Central memory CD8-positive, alpha-beta T cell (primary cell): ENCODE data around the gene MXD1.
"Not testable (repeated sequence)": the region's sequence is repeated elsewhere in the genome, so short reads cannot be mapped to it uniquely, and the experiment has no call there.

ENCODE experiments used
- ATAC-seq: fragments of 150-1000 bp; cut with Tn5 transposase; replicated peaks from 2 replicates; pipeline ENCODE4 v1.10.0; 2022; ENCODE audit warnings: mild to moderate bottlenecking, moderate FRiP score, moderate number of reproducible peaks; ENCODE audit not compliant: poor library complexity, severe bottlenecking; ENCODE audit errors: extremely low read depth
- DNase-seq, 2 donors: peaks; one replicate each; pipeline ENCODE4 v3.0.0; 2021; ENCODE audit warnings: low spot score in 2 of 2
- H3K27ac Mint-ChIP-seq: one replicate; pipeline ENCODE4 v1.8.0; 2022; ENCODE audit warnings: low read depth, mild to moderate bottlenecking, moderate library complexity, mixed read lengths
- H3K27me3 Mint-ChIP-seq: one replicate; pipeline ENCODE4 v1.8.0; 2022; ENCODE audit warnings: mixed read lengths
- H3K36me3 Mint-ChIP-seq: one replicate; pipeline ENCODE4 v1.8.0; 2022; ENCODE audit warnings: mild to moderate bottlenecking, moderate library complexity, mixed read lengths; ENCODE audit not compliant: insufficient read depth
- H3K4me1 Mint-ChIP-seq: one replicate; pipeline ENCODE4 v1.8.0; 2022; ENCODE audit warnings: mixed read lengths
- H3K4me3 Mint-ChIP-seq: one replicate; pipeline ENCODE4 v1.8.0; 2022; ENCODE audit warnings: mild to moderate bottlenecking, moderate library complexity, mixed read lengths
- H3K9me3 Mint-ChIP-seq: one replicate; pipeline ENCODE4 v1.8.0; 2022; ENCODE audit warnings: mixed read lengths

MXD1 gene, protein sequence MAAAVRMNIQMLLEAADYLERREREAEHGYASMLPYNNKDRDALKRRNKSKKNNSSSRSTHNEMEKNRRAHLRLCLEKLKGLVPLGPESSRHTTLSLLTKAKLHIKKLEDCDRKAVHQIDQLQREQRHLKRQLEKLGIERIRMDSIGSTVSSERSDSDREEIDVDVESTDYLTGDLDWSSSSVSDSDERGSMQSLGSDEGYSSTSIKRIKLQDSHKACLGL

DNA sequence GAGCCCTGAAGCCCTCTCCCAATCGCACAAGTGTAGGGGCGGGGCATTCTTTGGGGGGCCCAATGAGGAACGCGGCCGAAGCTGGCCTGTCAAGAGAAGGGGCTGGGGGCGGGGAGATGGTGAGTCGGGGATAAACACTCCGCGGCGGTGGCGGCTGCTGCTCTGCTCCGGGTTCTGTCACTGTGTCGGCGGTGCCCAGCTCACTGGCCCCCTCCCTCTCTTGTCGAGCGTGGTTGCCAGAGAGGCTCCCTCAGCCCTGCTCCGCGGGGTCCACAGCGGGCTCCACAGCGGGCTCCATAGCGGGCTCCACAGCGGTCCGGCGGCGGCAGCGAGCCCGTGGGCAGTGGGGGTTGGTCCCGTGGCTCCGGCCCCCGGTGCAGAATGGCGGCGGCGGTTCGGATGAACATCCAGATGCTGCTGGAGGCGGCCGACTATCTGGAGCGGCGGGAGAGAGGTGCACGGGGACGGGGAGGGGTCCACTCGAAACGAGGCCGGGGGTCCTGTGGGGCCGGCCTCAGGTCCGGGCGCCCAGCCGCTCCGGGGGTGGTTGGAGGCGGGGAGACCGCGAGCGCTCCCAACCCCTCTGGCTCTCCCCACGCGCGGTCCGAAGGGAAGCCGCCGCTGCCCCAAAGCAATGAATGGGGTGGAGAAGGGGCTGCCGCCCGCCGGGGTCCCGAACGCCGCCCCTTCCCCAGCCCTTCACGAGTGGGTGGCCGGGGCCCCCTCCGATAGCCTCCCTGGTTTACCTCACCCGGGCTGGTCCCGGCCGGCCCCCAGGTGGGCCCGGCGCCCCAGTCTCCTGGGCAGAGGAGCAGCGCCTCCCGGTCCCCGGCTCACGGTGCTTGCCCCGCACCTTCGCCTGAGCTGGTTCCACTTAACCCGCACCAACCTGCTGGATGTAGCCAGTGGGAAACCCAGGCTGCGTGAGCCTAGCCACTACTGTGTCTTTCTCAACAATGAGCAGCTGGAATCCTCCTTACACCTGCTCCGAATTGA, at the start of gene MXD1:
Gene MXD1, plus strand, starts transcription at position 160 of the 996 bp plus-strand sequence. Its CDS starts 222 bp downstream, at position 382.
- peaks cover 11% of the 10 kb centered on the region for H3K4me1 Mint-ChIP-seq
- no peaks in the 10 kb centered on the region for H3K27me3 Mint-ChIP-seq
- DNase-seq: peak in 1 of 2 donors; percentile 97
- H3K36me3 Mint-ChIP-seq: peaks cover 22% of the 10 kb centered on the region
- peak within 1 kb of the TSS; percentile 82 for H3K4me3 Mint-ChIP-seq
- ATAC-seq: no peak
- no peaks in the 10 kb centered on the region for H3K9me3 Mint-ChIP-seq
- peak within 1 kb of the TSS; percentile 91 for H3K27ac Mint-ChIP-seq

DNA sequence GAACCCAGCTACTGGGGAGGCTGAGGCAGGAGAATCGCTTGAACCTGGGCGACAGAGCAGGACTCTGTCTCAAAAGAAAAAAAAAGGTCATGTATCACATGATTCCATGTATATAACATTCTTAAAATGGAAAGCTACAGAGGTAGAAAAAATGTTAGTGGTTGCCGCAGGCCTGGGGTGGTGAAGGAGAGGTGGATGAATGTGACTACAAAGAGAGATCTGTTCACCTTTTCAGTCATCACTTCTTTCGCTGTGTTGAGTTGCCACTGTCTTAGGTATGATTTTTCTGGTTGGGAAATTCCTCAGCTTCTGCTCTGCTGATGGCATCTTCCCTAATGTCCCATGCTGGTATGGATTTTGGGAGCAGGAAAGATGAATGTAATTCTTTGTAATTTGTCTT, 26.5 kb upstream of the MXD1 start:
- ATAC-seq (no peak), DNase-seq (no peak)
- Mint-ChIP-seq H3K27ac (no peak overlapping the region), H3K27me3 (no peaks in the 10 kb centered on the region), H3K9me3 (no peaks in the 10 kb centered on the region), H3K4me1 (peaks cover 8% of the 10 kb centered on the region), H3K4me3 (no peak overlapping the region), H3K36me3 (peaks cover 2% of the 10 kb centered on the region)

DNA sequence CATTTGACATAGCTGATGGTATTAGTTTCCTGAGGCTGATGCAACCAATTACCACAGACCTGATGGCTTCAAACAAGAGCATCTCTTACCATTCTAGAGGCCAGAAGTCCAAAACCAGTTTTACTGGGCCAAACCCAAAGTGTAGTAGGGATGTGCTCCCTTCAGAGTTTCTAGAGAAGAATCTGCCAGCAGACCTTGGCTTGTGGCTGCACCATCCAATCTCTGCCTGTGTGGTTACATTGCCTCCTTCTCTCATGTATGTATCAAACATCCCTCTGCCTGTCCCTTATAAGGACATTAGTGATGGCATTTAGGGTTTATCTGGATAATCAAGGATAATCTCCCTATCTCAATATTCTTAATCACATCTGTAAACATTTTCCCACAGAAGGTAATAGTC, 25.6 kb upstream of the MXD1 start:
- Mint-ChIP-seq H3K4me1 (peaks cover 14% of the 10 kb centered on the region), H3K36me3 (peaks cover 8% of the 10 kb centered on the region), H3K9me3 (no peaks in the 10 kb centered on the region), H3K27ac (no peak overlapping the region), H3K27me3 (no peaks in the 10 kb centered on the region), H3K4me3 (no peak overlapping the region)
- ATAC-seq (no peak), DNase-seq (no peak)

DNA sequence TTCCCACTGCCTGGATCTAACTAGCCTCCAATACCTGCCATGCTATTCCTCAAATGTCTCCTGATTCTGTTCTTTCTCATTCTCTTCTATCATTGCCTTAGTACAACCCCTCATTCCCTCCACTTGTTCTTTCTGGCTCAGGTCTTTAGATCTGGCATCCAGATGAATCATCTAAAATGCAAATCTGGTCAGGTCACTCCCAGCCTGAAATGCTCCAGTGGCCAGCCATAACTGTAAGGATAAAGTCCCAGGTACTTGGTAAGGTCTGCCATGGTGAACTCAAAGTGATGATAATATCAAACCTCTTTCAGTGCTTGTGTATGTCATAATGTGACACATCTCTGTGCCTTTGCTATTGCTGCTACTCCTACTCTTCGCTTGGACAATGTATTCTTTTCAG, 24.0 kb upstream of the MXD1 start:
- H3K27me3 Mint-ChIP-seq: no peaks in the 10 kb centered on the region
- no peaks in the 10 kb centered on the region for H3K9me3 Mint-ChIP-seq
- H3K4me1 Mint-ChIP-seq: peaks cover 22% of the 10 kb centered on the region
- DNase-seq (no peak), ATAC-seq (no peak)
- no peak overlapping the region for H3K27ac Mint-ChIP-seq
- peaks cover 16% of the 10 kb centered on the region for H3K36me3 Mint-ChIP-seq
- no peak overlapping the region for H3K4me3 Mint-ChIP-seq

DNA sequence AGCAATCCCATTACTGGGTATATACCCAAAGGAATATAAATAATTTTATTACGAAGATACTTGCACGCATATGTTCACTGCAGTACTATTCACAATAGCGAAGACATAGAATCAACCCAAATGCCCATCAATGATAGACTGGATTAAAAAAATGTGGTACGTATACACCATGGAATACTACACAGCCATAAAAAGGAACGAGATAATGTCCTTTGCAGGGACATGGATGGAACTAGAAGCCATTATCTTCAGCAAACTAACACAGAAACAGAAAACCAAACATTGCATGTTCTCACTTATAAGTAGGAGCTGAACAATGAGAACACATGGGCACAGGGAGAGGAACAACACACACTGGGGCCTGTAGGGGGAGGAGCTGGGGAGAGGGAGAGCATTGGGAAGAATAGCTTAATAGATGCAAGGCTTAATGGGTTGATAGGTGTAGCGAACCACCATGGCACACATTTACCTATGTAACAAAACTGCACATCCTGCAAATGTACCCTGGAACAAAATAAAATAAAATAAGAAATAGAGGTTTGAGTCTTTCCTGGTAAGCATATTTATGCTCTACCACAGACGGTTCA, 22.0 kb upstream of the MXD1 start:
- not testable (repeated sequence) for H3K27me3 Mint-ChIP-seq, ATAC-seq, H3K9me3 Mint-ChIP-seq, DNase-seq
- Mint-ChIP-seq H3K27ac (peak overlapping the region; percentile 99), H3K4me3 (peak overlapping the region; percentile 99), H3K36me3 (peaks cover 32% of the 10 kb centered on the region), H3K4me1 (peaks cover 34% of the 10 kb centered on the region)

DNA sequence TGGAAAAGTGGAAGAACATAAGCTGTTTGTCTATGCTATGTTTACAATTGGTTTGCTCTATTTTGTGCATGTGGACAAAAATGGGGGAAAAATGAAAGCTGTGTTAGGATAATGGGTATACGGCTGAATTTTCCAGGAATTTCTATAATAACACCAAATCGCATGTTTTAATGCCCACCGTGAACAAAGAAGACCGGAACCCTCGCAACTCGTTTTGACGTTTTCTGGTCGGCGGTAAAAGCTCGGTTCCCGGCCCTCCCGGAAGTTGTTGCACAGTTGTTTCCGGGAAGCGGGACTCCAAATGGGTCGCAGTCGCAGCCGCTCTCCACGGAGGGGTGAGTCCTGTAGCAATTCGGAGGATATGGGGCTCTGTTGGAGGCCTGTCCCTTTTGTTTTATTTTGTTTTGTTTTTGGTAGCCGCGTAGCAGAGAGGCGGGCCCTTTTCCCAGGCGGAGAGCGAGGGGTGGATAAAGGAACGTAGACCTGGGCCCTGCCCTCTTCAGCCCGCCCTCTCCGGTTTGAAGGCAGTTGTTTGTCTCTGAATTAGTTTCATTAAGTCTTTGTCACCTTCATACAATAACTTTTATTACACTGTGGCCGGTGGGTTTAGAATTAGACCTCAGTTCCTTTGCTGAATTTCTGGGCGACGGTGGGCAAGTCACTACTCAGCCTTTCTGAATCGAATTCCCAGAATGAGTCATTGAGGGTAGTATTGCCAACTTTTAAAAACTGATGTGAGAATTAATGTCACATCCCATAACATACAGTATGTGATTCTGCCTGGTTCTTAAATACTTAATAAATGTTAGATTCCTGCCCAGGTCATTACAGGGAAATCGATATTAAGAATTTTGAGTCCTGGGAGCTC, 21.0 kb upstream of the MXD1 start, which contains the start of gene SNRNP27:
Gene SNRNP27, plus strand, starts transcription at position 273 of the 868 bp plus-strand sequence. Its CDS starts 29 bp downstream, at position 302.
- Mint-ChIP-seq H3K27ac (peak within 1 kb of the TSS; percentile 99), H3K27me3 (no peaks in the 10 kb centered on the region), H3K4me3 (peak within 1 kb of the TSS; percentile 99), H3K9me3 (no peaks in the 10 kb centered on the region), H3K36me3 (peaks cover 41% of the 10 kb centered on the region), H3K4me1 (peaks cover 40% of the 10 kb centered on the region)
- DNase-seq (peak; percentile 73 to 76), ATAC-seq (peak; percentile 87)

DNA sequence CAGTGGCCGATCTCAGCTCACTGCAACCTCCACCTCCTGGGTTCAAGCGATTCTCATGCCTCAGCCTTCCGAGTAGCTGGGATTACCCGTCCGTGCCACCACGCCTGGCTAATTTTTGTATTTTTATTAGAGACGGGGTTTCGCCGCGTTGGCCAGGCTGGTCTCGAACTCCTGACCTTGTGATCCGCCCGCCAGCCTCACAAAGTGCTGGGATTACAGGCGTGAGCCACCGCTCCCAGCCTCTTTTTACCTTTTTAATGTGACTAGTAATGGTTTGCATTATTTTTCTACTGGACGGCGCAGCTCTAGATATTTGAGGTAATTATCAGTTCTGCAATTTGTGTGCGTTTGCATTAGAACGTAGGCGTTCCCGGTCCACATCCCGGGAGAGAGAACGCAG, 20.2 kb upstream of the MXD1 start:
- ATAC-seq, H3K9me3 Mint-ChIP-seq, DNase-seq, H3K27me3 Mint-ChIP-seq: not testable (repeated sequence)
- peaks cover 40% of the 10 kb centered on the region for H3K4me1 Mint-ChIP-seq
- H3K27ac Mint-ChIP-seq: peak overlapping the region; percentile 99
- peak overlapping the region; percentile 99 for H3K4me3 Mint-ChIP-seq
- H3K36me3 Mint-ChIP-seq: peaks cover 49% of the 10 kb centered on the region

DNA sequence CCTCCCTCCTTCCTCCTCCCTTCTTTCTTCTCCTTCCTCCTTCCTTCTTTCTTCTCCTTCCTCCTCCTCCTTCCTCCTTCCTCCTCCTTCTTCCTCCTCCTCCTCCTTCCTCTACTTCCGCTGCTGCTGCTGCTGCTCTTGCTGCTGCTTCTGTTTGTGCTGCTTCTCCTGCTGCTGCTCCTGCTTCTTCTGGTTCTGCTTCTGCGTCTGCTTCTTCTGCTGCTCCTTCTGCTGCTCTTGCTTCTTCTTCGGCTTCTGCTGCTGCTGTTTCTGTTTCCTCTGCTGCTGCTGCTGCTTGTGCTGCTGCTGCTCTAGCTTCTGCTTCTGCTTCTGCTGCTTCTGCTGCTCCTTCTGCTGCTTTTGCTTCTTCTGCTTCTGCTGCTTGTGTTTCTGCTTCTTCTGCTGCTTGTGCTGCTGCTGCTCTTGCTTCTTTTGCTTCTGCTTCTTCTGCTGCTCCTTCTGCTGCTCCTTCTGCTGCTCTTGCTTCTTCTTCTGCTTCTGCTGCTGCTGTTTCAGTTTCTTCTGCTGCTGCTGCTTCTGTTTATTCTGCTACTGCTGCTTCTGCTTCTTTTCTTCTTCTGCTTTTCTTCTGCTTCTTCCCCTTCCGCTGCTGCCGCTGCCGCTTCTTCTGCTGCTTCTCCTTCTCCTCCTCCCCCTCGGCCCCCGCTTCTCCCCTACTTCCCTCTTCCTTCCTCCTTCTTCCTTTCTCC, 12.5 kb upstream of the MXD1 start:
- no peak for DNase-seq
- peak; percentile 58 for ATAC-seq
- no peaks in the 10 kb centered on the region for H3K27me3 Mint-ChIP-seq

DNA sequence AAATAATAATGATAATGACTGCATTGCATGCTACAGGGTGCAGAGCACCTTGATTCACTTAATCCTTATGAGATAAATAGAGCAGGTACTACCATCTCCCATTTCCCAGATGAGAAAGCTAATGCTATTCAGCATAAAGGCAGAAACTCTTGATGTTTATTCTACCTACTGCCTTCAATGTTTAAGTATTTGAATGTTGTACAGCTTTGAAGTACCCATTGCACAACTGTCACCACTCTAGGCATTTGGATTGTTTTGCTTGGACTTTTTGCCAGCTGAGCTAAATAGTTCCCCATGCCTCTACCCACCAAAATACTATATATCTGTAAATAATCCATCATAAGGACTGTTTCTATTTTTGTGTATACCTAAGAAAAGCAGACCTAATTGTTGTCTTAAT, 7.7 kb upstream of the MXD1 start:
- Mint-ChIP-seq H3K4me3 (no peak overlapping the region), H3K36me3 (peaks cover 47% of the 10 kb centered on the region), H3K27ac (no peak overlapping the region), H3K9me3 (no peaks in the 10 kb centered on the region), H3K27me3 (no peaks in the 10 kb centered on the region), H3K4me1 (peaks cover 16% of the 10 kb centered on the region)
- ATAC-seq (no peak), DNase-seq (no peak)

More for the DNA sequence above, 12.5 kb upstream of the MXD1 start:
- H3K36me3 Mint-ChIP-seq: peaks cover 68% of the 10 kb centered on the region
- peaks cover 42% of the 10 kb centered on the region for H3K4me1 Mint-ChIP-seq
- H3K9me3 Mint-ChIP-seq: no peaks in the 10 kb centered on the region
- peak overlapping the region; percentile 85 for H3K4me3 Mint-ChIP-seq
- peak overlapping the region; percentile 97 for H3K27ac Mint-ChIP-seq

DNA sequence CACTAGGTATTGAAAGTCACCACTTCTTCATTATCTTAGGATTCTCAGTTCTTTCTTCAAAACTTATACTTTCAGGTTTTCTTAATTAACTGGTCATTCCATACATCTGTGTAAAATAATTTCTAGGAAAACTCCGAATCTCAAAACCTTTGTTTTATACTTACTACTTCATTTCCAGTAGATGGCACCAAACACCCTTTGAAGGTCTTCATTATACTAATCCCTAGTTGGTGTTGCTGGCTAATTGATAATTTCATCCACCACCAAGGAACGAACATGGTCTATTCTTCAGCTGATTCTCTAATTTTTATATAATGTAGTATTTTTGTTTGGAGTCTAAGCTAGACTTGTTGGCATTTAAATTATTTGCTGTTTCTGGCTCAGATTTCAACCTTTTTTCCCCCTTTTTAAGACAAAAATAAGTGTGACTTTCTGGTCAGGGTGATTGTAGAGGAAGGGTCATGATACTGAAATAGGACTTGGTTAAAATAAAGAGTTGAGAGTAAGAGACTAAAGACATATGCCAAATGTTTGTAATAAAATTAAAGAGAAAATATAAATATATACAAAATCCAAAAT, 2.8 kb upstream of the MXD1 start:
- no peak for DNase-seq
- no peaks in the 10 kb centered on the region for H3K27me3 Mint-ChIP-seq

More for the DNA sequence above, 2.8 kb upstream of the MXD1 start:
- Mint-ChIP-seq H3K27ac (peak overlapping the region; percentile 76), H3K36me3 (peaks cover 29% of the 10 kb centered on the region), H3K4me3 (no peak overlapping the region), H3K4me1 (peaks cover 5% of the 10 kb centered on the region), H3K9me3 (no peaks in the 10 kb centered on the region)
- ATAC-seq: no peak
